DND-41 (cell line): Measurements from ENCODE around the gene SLC22A31.
A peak's percentile ranks its signal among the peaks of the same experiment; 100 is the strongest.
"Not testable (repeated sequence)": the region's sequence is repeated elsewhere in the genome, so short reads cannot be mapped to it uniquely, and the experiment has no call there.

Source experiments
- ATAC-seq: fragments of 200-7000 bp; cut with Tn5 transposase; 3 replicates; pipeline ENCODE4 v1.9.1; 2021; ENCODE audit warnings: low read depth; ENCODE audit not compliant: insufficient read depth
- DNase-seq: peaks from one replicate; pipeline ENCODE4 v3.0.0-alpha.2; 2020
- H2AFZ ChIP-seq: 2 replicates; pipeline ENCODE4 v1.6.0; 2012; ENCODE audit warnings: low read depth, low read length
- H3K27ac ChIP-seq: 2 replicates; pipeline ENCODE4 v1.5.1; 2012; ENCODE audit warnings: low read length, inconsistent platforms
- H3K27me3 ChIP-seq: fragments of 200-600 bp; sonication (generic); 2 replicates; pipeline ENCODE4 v1.6.0; 2012; ENCODE audit warnings: low read length, mild to moderate bottlenecking, inconsistent platforms; ENCODE audit not compliant: insufficient read depth, poor library complexity
- H3K36me3 ChIP-seq: 2 replicates; pipeline ENCODE4 v1.5.1; 2012; ENCODE audit warnings: low read length, inconsistent platforms; ENCODE audit not compliant: insufficient read depth
- H3K4me1 ChIP-seq: 2 replicates; pipeline ENCODE4 v1.5.1; 2012; ENCODE audit warnings: mild to moderate bottlenecking, low read length; ENCODE audit not compliant: insufficient read depth
- H3K4me2 ChIP-seq: 2 replicates; pipeline ENCODE4 v1.6.0; 2012; ENCODE audit warnings: mild to moderate bottlenecking, moderate library complexity, low read length, inconsistent platforms; ENCODE audit not compliant: insufficient read depth
- H3K4me3 ChIP-seq, 2 experiments: fragments of 200-600 bp in 1 of 2; shearing (Covaris generic) in 1 of 2; 2 replicates each; pipeline ENCODE4 v1.5.1; 2012 to 2016; ENCODE audit warnings: inconsistent platforms in 2 of 2, low read length in 2 of 2, mild to moderate bottlenecking in 2 of 2, low read depth in 1 of 2, moderate library complexity in 1 of 2
- H3K79me2 ChIP-seq: 2 replicates; pipeline ENCODE4 v1.6.0; 2012; ENCODE audit warnings: low read length, inconsistent platforms; ENCODE audit not compliant: insufficient read depth
- H3K9ac ChIP-seq: 2 replicates; pipeline ENCODE4 v1.6.0; 2012; ENCODE audit warnings: low read depth, mild to moderate bottlenecking, inconsistent platforms, low read length, moderate library complexity
- H3K9me3 ChIP-seq: 2 replicates; pipeline ENCODE4 v1.5.1; 2012; ENCODE audit warnings: low read length, moderate library complexity, mild to moderate bottlenecking, inconsistent platforms; ENCODE audit not compliant: insufficient read depth, severe bottlenecking
- H4K20me1 ChIP-seq: 2 replicates; pipeline ENCODE4 v1.6.0; 2012; ENCODE audit warnings: low read length; ENCODE audit not compliant: insufficient read depth
- CTCF ChIP-seq: IDR thresholded peaks from 2 replicates; pipeline ENCODE4 v1.5.1; 2012; ENCODE audit warnings: borderline replicate concordance, low read length, moderate library complexity, mild to moderate bottlenecking; ENCODE audit not compliant: poor library complexity, severe bottlenecking; ENCODE audit errors: extremely low read depth
- EZH2 ChIP-seq: IDR thresholded peaks from 3 replicates; pipeline ENCODE4 v1.6.1; 2012; ENCODE audit warnings: borderline replicate concordance, low read depth, mild to moderate bottlenecking, moderate library complexity, low read length, inconsistent platforms; ENCODE audit not compliant: severe bottlenecking

Gene SLC22A31

GRCh38 chr16:89192956-89193575 lies 7.3 kb downstream of the SLC22A31 start:
- Histone ChIP-seq H3K27me3 (no peaks in the 10 kb centered on the region), H3K36me3 (no peaks in the 10 kb centered on the region), H3K9ac (no peak overlapping the region), H4K20me1 (peaks cover 6% of the 10 kb centered on the region), H3K4me1 (peaks cover 5% of the 10 kb centered on the region), H2AFZ (no peak overlapping the region), H3K4me2 (no peak overlapping the region; the same call in 1 of the 2 replicates), H3K9me3 (no peaks in the 10 kb centered on the region), H3K27ac (no peak overlapping the region), H3K4me3 (no peak overlapping the region), H3K79me2 (no peaks in the 10 kb centered on the region)
- DNase-seq, result peak; percentile 88
- TF ChIP-seq CTCF (no peak), EZH2 (no peak)
- peak; percentile 79 for ATAC-seq

- H3K27me3 ChIP-seq, H3K9me3 ChIP-seq, H3K27ac ChIP-seq, H3K79me2 ChIP-seq, H4K20me1 ChIP-seq, H3K4me1 ChIP-seq, H3K36me3 ChIP-seq: not testable (repeated sequence)
- Histone ChIP-seq H3K4me2 (peak overlapping the region; percentile 68), H3K4me3 (peak overlapping the region in 1 of 2 experiments; percentile 49; a peak in 2 of 4 replicates), H2AFZ (peak overlapping the region; percentile 33; the same call in 1 of the 2 replicates), H3K9ac (0 out of 2 replicates have a peak overlapping the region, but pooled peaks have one; percentile 21)
- peak; percentile 83 for DNase-seq
- ATAC-seq, result peak; percentile 44
These were observed 8.0 kb downstream of the SLC22A31 start for GRCh38 chr16:89192186-89192955.

DNA sequence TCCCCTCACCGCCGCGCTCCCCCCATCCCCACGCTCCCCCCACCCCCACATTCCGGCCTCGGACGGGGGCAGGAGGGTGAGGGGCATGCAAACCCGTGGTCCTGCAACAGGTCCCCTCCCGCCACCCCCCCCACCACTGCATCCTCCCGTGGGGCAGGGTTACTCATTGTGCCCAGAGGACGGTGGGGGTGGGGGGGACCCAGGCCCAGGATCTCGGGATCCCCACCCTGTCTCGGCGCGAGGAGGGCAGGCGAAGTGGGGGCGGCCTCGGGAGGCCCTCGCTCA lies 8.5 kb downstream of the SLC22A31 start:
- Histone ChIP-seq H3K79me2 (no peaks in the 10 kb centered on the region), H3K9me3 (no peaks in the 10 kb centered on the region), H3K4me3 (peak overlapping the region in 1 of 2 experiments; percentile 49; a peak in 2 of 4 replicates), H3K4me1 (peaks cover 5% of the 10 kb centered on the region), H3K4me2 (peak overlapping the region; percentile 68), H2AFZ (peak overlapping the region; percentile 33; the same call in 1 of the 2 replicates), H3K9ac (0 out of 2 replicates have a peak overlapping the region, but pooled peaks have one; percentile 21), H4K20me1 (peaks cover 15% of the 10 kb centered on the region), H3K36me3 (no peaks in the 10 kb centered on the region), H3K27me3 (no peaks in the 10 kb centered on the region), H3K27ac (no peak overlapping the region)
- no peak for ATAC-seq
- no peak for TF ChIP-seq CTCF
- TF ChIP-seq EZH2, result no peak
- no peak for DNase-seq

DNA sequence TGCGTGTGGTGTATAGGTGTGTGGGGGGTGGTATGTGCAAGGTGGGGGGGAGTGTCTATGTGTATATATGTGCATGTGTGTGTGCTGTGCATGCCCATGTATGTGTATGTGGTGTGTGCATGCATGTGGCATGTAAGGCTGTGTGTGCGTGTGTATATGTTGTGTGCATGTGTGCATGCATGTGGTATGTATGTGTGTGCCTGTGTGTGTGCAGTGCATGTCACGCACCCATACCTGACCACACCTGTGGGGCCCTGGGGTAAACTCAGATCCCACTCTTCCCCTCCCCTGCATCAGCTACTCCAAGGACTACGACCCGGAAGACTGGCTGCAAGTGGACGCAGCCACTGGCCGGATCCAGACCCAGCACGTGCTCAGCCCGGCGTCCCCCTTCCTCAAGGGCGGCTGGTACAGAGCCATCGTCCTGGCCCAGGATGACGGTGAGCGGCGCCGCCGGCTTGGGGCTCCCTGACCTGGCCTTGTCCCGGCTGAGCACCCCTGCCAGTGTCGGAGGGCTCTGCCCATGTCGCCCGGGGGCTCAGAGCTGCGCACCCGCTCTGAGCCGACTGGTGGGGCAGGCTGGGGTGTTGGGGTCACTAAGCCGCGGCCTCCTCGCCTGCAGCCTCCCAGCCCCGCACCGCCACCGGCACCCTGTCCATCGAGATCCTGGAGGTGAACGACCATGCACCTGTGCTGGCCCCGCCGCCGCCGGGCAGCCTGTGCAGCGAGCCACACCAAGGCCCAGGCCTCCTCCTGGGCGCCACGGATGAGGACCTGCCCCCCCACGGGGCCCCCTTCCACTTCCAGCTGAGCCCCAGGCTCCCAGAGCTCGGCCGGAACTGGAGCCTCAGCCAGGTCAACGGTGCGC lies 9.1 kb downstream of the SLC22A31 start:
- no peak overlapping the region for H3K9ac ChIP-seq

More for the DNA sequence above, 9.1 kb downstream of the SLC22A31 start:
- Histone ChIP-seq H3K9me3 (no peaks in the 10 kb centered on the region), H3K27ac (no peak overlapping the region), H3K27me3 (no peaks in the 10 kb centered on the region), H3K4me2 (no peak overlapping the region), H2AFZ (no peak overlapping the region), H3K4me3 (no peak overlapping the region), H3K4me1 (peaks cover 5% of the 10 kb centered on the region), H3K79me2 (no peaks in the 10 kb centered on the region), H3K36me3 (no peaks in the 10 kb centered on the region), H4K20me1 (peaks cover 20% of the 10 kb centered on the region)
- DNase-seq, result no peak
- ATAC-seq, result no peak
- no peak for TF ChIP-seq CTCF
- no peak for TF ChIP-seq EZH2
